Measurements from ENCODE around the gene ADAP2.

- TF ChIP-seq EZH2 (IDR thresholded peaks at IDR 0.05; ENCODE audit: insufficient read depth, poor library complexity, severe bottlenecking) (no peak), EZH2phosphoT487 (IDR thresholded peaks at IDR 0.05; ENCODE audit: insufficient read depth, low read depth) (no peak)
These were observed 26.1 kb downstream of the ADAP2 start for GRCh38 chr17:30947796-30948195.
